Activated CD8-positive, alpha-beta memory T cell treated with anti-CD3 and anti-CD28 coated beads for 4 hours (primary cell): ENCODE measurements around the gene MBP.
"Not testable (repeated sequence)": the region's sequence is repeated elsewhere in the genome, so short reads cannot be mapped to it uniquely, and the experiment has no call there.

Experiments used
- DNase-seq, 2 donors: peaks; one replicate each; pipeline ENCODE4 v3.0.0-alpha.2; 2020; ENCODE audit warnings: low read depth in 2 of 2

MBP gene

DNA sequence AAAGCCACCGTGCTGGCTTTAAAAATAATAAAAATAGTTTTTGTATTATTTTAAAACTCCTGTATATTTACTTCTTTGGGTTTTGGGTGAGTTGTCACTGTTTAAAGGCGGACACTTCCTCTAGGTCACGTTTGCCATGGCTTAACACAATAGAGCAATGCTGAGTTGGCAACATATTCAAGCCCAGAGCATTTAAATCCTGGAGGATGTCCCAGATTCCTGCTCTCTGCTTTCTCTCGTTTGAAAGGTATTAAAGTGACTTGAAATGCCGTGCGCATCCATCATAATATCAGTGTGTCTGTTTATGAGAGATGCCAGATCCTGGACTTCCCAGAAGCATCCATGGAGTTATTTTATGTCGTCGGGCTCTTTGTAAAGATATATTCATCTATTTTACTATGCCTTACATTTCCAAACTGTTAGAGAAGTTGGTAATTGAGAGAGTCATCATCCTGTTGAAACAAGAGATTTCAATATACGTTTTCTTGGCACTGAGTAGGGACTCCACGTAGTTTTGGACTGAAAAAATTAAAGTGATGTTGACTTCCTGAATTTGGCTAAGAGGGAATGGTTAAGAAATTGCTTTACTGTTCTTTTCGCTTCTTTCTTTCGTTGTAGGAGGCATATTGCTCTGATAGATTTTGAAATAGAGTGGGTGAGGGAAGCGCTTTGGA lies 159.6 kb downstream of the MBP start:
- no peak for DNase-seq

DNA sequence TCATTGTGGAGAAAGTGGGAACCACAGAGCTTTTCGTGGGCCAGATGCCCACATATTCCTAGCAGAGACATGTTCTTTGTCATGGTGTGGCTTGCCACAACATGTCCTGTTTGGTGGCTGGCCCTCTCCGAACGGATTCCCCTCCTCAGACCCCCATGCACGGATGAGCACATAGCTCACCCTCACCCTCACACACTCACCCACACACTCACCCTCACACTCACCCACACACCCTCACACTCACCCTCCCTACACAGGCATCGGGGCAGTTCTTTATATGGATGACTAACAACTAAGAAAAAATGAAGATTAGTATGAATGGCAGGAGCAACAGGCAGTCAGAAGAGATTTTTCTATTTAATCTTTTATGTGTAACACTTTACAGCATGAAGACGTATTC lies 160.3 kb downstream of the MBP start:
- no peak for DNase-seq

DNA sequence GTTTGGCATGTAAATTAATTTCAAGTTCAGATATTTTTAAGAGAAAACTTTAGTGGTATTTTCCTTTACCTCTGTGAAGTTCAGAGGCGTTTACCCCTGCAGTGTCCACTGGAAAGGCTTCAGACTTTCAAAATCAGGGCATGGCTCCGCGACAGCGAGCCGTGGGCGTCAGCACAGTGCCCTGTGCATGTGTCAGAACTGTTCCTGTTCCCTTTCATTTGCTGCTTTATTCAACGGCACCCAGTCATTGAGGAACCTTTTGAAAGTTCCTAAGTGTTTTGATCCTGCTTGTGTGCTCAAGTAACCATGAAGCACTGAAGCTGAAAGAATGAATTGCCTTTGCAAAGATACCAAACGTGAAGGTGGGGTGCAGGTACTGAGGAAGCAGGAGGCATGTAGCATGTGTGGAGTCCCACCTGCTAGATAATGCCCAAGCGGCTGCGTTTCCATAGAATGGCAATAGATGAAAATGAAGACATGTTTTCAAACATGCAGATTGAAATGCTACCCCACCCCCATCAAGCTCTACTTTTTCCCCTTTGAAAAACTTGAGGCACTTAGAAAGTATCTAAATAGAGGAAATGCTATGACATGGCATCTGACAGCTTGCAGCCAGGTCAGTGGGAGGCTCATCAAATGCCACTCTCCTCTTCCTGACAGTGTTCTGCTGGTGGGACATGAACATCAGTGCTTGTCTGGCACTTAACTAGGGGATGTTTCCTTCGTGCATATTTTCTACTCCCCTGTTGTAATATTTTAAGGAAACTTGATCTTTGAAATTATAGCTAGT lies 161.6 kb downstream of the MBP start:
- DNase-seq = no peak

DNA sequence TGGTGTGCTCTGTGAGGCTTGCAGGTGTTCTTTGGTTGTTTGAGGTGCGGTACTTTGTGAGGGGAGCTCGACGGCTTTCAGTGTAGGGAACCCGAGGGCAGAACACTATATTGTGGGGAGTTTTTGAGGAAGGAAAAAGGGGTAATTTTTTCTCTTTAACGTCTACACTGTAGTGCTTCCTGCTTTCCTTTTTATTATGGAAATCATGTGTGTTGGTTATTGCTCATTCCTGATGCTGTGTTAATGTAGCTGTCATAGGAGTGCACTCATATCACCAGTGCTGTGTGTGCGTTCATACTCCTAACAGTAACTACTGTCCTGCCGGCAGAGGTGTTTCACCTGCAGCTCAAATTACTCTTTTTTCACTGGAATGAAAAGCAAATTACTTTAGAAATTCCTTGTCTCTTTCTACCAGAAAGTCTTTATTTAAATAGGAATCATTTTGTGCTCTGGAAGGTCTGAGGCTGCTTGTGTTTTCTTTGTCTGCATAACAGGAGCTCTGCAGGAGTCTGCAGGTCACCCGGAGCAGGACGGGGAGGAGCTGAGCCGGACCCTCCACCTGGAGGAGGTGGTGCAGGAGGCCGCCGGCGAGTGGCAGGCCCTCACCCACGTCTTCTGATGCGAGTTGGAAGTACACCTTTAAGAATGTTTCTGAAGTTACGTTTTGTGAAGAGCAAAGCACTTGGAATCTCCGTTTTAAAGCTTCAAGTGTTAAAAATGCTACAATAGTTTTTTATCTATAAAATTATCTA lies 164.7 kb downstream of the MBP start:
- no peak for DNase-seq

DNA sequence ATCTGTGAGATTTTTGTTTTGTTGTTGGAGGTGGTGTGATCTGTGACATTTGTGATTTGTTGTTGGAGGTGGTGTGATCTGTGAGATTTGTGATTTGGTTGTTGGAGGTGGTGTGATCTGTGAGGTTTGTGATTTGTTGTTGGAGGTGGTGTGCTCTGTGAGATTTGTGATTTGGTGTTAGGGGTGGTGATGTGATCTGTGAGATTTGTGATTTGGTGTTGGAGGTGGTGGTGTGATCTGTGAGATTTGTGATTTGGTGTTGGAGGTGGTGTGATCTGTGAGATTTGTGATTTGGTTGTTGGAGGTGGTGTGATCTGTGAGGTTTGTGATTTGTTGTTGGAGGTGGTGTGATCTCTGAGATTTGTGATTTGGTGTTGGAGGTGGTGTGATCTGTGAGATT lies 165.3 kb downstream of the MBP start:
- DNase-seq = not testable (repeated sequence)

DNA sequence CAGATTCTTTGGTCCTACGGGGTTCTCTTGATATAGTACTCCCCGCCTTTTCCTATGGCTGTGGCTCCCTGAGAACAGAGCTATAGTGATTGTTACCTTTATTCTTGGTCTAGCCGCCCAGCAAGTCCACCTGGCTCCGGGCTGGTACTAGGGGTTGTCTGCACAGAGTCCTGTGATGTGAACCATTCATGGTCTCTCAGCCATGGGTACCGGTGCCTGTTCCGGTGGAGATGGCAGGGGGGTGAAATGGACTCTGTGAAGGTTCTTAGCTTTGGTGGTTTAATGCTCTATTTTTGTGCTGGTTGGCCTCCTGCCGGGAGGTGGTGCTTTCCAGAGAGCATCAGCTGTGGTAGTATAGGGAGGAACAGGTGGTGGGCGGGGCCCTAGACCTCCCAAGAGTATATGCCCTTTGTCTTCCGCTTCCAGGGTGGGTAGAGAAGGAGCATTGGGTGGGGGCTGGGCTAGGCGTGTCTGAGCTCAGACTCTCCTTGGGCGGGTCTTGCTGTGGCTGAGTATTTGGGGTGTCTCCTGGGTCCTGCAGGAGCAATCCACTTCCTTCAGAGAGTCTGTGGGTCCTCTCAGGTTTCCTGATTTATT lies 166.9 kb downstream of the MBP start:
- not testable (repeated sequence) for DNase-seq

DNA sequence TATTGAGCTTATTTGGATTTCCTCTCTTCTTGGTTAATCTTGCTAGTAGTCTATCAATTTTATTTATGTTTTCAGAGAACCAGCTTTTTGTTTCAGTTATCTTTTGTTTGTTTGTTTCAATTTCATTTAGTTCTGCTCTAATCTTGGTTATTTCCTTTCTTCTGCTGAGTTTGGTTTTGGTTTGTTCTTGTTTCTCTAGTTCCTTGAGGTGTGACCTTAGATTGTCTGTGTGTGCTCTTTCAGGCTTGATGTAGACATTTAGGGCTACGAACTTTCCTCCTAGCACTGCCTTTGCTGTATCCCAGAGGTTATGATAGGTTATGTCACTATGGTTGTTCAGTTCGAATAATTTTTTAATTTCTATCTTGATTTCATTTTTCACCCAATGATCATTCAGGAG lies 168.6 kb downstream of the MBP start:
- no peak for DNase-seq

DNA sequence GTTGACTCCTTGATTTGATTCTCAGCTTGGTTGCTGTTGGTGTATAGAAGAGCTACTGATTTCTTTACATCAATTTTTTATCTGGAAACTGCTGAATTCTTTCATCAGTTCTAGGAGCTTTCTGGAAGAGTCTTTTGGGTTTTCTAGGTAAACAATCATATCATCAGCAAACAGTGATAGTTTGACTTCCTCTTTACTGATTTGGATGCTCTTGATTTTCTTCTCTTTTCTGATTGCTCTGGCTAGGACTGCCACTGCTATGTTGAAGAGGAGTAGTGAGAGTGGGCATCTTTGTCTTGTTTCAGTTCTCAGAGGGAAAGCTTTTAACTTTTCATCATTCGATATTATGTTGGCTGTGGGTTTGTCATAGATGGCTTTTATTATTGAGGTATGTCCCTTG lies 169.7 kb downstream of the MBP start:
- DNase-seq = no peak

DNA sequence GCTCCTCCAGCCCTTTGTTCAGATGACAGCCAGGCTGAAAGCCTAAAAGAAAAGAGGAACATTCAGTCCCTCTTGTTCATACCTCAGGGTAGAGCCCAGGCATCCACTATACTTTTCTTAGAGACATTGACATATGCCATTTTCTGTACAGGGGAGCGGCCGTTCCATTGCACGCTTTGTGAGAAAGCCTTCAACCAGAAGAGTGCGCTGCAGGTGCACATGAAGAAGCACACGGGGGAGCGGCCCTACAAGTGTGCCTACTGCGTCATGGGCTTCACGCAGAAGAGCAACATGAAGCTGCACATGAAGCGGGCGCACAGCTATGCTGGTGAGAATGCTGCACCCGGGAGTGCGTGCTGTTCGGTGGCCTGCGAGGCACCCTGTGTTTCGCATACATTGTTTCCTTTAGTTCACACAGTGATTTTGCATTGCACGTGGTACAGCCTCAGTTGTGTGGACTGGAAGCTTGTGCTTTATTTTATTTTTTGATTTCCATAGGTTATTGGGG lies 172.0 kb downstream of the MBP start:
- DNase-seq = no peak

DNA sequence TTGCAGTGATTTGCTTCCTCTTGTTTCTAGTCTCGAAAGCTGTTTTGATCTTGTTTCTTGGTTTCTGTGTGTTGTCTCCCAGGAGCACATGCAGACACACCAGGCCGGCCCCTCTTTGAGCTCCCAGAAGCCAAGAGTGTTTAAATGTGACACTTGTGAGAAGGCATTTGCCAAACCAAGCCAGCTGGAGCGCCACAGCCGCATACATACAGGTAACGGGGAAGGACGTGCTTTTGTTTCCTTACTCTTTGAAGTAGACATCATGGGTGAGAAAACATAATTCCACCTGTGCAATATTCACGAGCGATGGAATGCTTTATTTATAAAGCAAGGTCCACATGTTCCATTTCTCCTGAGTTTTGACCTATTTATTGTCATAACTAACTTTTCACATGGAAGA lies 173.0 kb downstream of the MBP start:
- no peak for DNase-seq

DNA sequence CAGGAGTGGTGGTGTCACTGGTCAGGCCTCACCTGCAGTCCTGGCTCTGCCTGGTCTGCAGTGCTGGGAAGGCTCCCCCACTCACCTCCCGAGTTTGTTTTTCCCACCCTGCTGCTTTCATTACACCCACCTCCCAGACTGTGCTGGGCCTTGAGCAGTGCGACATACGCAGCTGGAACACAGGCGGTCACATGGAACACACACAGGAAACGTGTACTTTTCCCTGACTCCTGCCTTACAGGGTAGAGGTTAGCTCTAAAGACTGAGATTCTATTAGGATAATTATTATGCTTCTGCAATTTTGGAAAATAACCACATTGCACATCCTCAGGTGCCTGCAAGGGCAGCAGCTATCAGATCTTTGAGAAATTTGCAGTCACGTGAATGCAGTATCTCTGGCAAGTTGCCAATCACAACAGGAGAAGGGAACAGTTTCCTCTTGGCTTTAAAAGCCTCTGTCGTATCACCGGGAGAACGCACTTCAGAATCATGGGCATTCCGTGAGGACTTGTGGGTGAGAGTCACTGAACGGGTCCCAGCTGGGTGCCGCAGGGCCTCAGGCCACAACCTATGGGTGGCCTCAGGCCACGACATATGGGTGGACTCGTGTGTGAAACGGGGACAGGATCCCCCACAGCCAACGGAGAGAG lies 173.8 kb downstream of the MBP start:
- no peak for DNase-seq

DNA sequence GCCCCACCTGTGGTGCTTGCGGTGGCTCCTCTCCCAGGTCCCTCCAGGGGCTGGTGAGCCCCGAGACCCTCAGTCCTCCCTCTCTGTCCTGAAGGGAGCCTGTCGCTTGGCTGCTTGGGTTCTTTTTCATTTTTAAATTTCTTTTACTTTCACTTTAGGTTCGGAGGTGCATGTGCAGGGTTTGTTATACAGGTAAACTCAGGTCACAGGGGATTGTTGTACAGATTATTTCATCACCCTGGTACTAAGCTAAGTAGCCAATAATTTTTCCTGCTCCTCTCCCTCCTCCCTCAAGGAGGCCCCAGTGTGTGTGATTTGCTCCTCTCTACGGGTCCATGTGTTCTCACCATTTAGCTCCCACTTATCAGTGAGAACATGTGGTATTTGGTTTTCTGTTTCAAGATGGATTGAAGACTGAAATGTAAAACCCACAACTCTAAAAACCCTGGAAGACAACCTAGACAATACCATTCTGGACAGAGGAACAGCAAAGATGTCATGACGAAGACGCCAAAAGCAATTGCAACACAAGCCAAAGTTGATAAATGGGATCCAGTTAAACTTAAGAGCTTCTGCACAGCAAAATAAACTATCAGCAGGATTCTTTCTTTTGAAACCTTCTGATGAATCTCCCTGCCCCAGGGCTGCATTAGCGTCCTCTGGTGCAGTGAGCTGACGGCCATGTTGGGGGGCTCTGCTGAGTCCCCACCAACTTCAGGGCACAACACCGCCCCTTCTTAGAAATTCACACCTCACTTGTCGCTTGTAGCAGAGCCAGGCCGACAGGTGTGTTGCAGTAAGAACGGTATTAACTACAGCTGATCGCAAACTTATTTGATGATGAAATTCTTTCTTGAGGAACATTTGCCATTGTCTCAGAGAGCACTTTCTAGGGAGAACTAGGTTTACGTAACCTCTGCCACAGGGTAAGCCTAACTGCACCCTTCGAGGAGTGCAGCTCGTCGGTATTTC lies 174.9 kb downstream of the MBP start:
- no peak for DNase-seq

DNA sequence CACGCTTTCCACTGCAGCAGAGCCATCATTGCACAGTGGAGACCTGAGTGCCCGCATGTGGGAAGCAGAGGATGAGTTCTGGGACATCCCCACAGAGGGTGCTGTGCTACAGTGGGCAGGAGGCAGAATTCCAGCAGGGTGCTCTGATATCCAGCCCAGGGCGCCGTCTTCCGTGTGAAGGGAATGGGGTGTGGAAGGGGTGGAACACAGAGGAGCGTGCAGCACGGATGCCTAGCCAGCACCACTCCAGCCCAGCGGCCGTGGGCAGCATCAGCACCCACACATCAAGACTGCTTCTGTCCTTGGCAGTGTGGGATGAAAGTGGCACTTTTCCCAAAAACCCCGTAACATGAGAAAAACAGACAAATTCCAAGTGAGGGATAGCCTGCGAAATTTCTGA lies 175.9 kb downstream of the MBP start:
- DNase-seq = no peak

DNA sequence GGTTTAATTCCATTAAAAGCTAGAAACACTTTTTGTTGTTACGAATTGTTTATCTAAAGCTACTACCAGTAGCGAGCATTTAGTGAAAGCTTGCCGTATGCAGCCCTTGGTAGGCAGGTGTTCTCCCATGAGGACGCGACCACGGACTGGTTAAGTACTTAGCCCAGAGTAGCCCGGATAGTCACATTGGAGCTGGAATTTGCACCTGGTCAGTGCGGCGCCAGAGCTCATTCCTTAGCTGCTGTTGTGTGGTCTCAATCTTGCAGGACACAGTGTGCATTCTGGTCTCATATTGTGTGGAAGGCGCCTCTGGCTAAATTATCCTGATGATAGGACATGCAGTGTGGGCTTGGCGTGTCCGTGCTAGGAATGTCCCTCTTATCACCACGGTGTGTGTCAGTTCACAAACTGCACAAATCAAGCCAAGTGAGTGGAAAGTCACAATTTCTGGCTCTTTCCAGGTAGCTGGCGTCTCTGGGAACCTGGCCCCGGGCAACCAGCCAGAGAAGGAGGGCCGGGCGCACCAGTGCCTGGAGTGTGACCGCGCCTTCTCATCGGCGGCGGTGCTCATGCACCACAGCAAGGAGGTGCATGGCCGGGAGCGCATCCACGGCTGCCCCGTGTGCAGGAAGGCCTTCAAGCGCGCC lies 176.9 kb downstream of the MBP start:
- DNase-seq = no peak

DNA sequence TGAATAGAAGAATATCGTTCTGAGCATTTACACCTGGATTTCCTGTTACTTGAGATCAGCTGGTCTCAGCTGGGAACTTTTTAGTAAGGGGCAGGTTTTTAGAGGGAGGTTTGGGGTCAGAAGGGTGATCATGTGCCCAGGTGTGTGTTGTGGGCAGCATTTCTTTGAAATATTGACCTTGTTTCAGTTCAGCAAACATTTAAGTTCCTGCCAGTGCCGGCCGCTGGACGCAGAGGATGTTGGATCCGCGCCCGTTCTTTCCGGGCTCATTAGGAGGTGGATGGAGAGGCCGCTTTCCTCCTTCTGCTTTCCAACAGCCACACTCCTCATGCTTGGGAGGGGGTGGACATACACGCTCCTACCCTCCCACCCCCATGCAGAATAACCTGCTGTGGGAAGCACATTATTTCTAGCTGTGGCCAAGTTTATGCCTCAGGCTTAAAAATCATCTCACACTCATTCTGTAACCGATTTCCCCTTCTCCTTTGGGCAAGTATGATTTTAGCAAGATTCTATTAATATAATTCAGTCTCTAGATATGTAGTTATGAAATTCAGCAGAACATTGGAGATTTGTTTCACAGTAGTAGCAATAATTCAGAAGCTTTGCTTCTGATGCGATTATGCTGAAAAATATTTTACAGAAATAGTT lies 178.9 kb downstream of the MBP start:
- no peak for DNase-seq

DNA sequence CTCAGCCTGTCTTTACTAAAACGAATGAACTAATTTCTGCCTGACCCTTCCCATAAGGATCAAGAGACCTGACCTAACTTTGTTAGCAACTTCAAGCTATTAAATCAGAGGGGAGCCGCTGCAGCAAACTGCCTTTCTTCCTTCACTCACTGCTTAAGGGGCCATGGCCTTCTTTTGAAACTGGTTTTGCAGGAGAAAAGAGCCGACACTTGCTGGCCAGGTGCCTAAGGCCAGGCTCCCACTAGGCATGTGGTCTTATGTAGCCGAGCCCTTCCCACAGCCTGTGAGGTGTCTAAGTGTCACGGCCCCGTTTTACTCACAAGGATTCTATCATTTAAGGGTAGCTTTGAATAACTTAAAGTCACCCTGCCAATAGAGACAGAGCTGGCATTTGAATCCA lies 179.4 kb downstream of the MBP start:
- DNase-seq = no peak

DNA sequence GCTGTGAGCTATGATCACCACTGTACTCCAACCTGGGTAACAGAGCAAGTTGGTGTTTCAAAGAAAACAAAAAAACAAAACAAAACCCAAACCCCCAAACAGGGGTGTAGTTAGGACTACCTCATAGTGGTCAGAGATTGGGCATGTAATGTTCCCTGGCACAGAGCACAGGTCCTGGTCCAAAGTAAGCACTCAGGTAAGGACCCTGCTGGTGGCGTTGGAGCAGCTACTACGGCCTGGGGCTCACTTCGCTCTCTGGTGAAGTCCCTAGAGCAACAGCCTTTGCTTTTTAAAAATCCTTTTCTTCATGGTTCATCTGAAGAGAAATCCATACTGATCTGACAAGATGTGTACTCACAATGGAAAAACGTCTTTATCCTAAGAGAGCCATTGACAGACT lies 179.8 kb downstream of the MBP start:
- no peak for DNase-seq

DNA sequence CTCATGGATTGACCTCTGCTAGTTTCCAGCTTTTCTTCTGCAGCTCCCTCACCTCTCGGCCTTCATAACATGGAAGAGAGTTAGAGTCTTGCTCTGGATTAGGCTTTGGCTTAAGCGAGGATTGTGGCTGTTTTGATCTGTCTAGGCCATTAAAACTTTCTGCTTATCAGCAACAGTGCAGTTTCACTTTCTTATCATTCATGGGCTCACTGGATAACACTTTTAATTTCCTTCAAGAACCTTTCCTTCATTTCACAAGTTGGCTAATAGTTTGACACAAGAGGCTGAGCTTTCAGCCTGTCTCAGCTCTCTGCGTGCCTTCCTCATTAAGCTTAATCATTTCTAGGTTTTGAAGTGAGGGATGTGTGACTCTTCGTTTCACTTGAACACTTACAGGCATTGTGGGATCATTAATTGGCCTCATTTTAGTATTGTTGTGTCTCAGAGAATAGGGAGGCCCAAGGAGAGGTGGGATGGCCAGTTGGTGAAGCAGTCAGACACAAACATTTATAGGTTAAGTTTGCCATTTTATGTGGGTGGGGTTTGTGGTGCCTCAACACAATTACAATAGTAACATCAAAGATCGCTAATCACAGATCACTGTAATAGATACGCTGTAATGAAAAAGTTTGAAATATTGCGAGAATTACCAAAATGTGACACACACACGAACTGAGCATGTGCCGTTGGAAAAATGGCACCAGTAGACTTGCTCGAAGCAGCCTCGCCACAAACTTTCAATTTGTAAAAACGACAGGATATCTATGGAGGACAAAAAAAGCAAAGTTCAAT lies 180.9 kb downstream of the MBP start:
- DNase-seq = no peak

DNA sequence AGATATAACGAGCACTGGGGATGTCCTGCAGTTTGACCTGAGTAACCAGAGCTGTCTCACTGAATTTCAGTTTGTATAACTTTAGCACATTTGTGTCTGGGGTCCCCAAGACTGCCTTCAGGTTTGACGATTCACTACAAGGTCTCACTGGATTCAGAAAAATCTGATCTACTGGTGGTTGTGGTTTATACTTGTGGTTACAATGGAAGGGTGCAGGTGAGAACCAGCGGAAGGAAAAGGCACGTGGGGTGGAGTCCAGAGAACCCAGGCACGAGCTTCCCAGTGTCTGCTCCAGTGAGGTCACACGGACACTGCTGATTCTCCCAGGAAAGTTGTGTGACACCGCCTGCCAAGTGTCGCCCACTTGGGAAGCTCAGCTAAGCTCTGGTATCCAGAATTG lies 184.2 kb downstream of the MBP start:
- DNase-seq = no peak
